HCT116 (cell line): Measurements from ENCODE around the gene POLN. TPM values are rescaled to one million over a fixed set of nuclear protein-coding genes. Genes with fewer than 3 reads are reported as not detected.

Experiments used
- ATAC-seq: fragments of 200-7000 bp; cut with Tn5 transposase; 2 replicates; pipeline ENCODE4 v1.9.1; 2020; ENCODE audit warnings: mild to moderate bottlenecking, moderate library complexity
- BruUV-seq: library from RNA; stranded (reverse); fragments of 400-500 nt; replicated peaks from 2 replicates; lab custom pipeline; 2021; lab: Mats Ljungman, UMichigan
- CTCF ChIA-PET: fragments of 300-600 bp; sonication (Branson Sonifier 250); formaldehyde crosslinking; loops from one replicate; lab custom pipeline; 2021; ENCODE audit warnings: antibody characterized with exemption; lab: Charles Lee
- POLR2A ChIA-PET: fragments of 300-600, 350-600 bp; sonication (Branson Sonifier 250); formaldehyde crosslinking; loops from one replicate; lab custom pipeline; 2021; ENCODE audit warnings: antibody characterized with exemption; lab: Charles Lee
- RAD21 ChIA-PET, 2 experiments: fragments of 300-600 bp; sonication (Branson Sonifier 250); formaldehyde crosslinking; loops; one replicate each; lab custom pipeline; 2023; ENCODE audit warnings: low total read pairs in 2 of 2; ENCODE audit not compliant: uncharacterized antibody in 2 of 2, unreplicated experiment in 2 of 2, low non-redundant PET in 1 of 2; lab: Charles Lee
- DNase-seq: peaks from one replicate; pipeline ENCODE4 v3.0.0-alpha.2; 2010; ENCODE audit warnings: low read depth, low spot score
- H2AFZ ChIP-seq: fragments of 200-600 bp; shearing (Covaris generic), sonication (generic); 2 replicates; pipeline ENCODE4 v1.6.1; 2017; ENCODE audit warnings: low read depth, mixed run types, mixed read lengths, antibody characterized with exemption, low read length; ENCODE audit not compliant: poor library complexity, severe bottlenecking
- H3K27ac ChIP-seq: 2 replicates; pipeline ENCODE4 v1.5.1; 2012; ENCODE audit warnings: low read depth, low read length
- H3K27me3 ChIP-seq: fragments of 200-600 bp; sonication (generic); 2 replicates; pipeline ENCODE4 v1.6.1; 2016; ENCODE audit warnings: mixed run types, low read length, mixed read lengths; ENCODE audit not compliant: insufficient read depth
- H3K36me3 ChIP-seq, 2 experiments: fragments of 200-500 bp in 1 of 2; fragments of 200-600 bp in 1 of 2; sonication (Bioruptor generic) in 1 of 2; sonication (generic) in 1 of 2; 2 replicates each; pipeline versions ENCODE4 v1.5.1 to v1.6.1; 2014 to 2016; ENCODE audit warnings: low read length in 2 of 2, inconsistent platforms in 1 of 2, mixed read lengths in 1 of 2, mixed run types in 1 of 2; ENCODE audit not compliant: insufficient read depth in 2 of 2, control insufficient read depth in 1 of 2
- H3K4me1 ChIP-seq, 2 experiments: fragments of 200-600 bp in 1 of 2; sonication (generic) in 1 of 2; 2 replicates each; pipeline versions ENCODE4 v1.5.1 to v1.6.1; 2012 to 2017; ENCODE audit warnings: low read length in 2 of 2, inconsistent platforms in 1 of 2, mild to moderate bottlenecking in 1 of 2, mixed read lengths in 1 of 2, mixed run types in 1 of 2, moderate library complexity in 1 of 2; ENCODE audit not compliant: insufficient read depth in 2 of 2, control insufficient read depth in 1 of 2
- H3K4me2 ChIP-seq: fragments of 200-600 bp; sonication (generic); 2 replicates; pipeline ENCODE4 v1.6.1; 2017; ENCODE audit warnings: mixed run types, low read length, mixed read lengths
- H3K4me3 ChIP-seq, 2 experiments: fragments of 200-600 bp in 1 of 2; sonication (generic) in 1 of 2; replicated peaks in 1 of 2; 2 replicates each; pipeline ENCODE4 v1.5.1; 2011 to 2016; ENCODE audit warnings: low read length in 2 of 2, control low read depth in 1 of 2, low read depth in 1 of 2, mild to moderate bottlenecking in 1 of 2, mixed read lengths in 1 of 2, mixed run types in 1 of 2
- H3K79me2 ChIP-seq: fragments of 200-600 bp; sonication (generic); 2 replicates; pipeline ENCODE4 v1.6.1; 2017; ENCODE audit warnings: mild to moderate bottlenecking, mixed run types, low read length, moderate library complexity, mixed read lengths; ENCODE audit not compliant: insufficient read depth
- H3K9ac ChIP-seq: fragments of 200-600 bp; sonication (generic); 2 replicates; pipeline ENCODE4 v1.6.1; 2016; ENCODE audit warnings: low read length, mixed read lengths
- H3K9me2 ChIP-seq: fragments of 200-600 bp; sonication (generic), shearing (Covaris generic); 2 replicates; pipeline ENCODE4 v1.6.1; 2017; ENCODE audit warnings: mixed run types, mild to moderate bottlenecking, moderate library complexity; ENCODE audit not compliant: insufficient read depth
- H3K9me3 ChIP-seq, 2 experiments: fragments of 200-500 bp in 1 of 2; fragments of 200-600 bp in 1 of 2; sonication (Bioruptor generic) in 1 of 2; sonication (generic) in 1 of 2; 2 replicates each; pipeline ENCODE4 v1.6.1; 2014 to 2017; ENCODE audit warnings: low read length in 2 of 2, mixed read lengths in 2 of 2, inconsistent platforms in 1 of 2, low read depth in 1 of 2, mild to moderate bottlenecking in 1 of 2, mixed run types in 1 of 2, moderate library complexity in 1 of 2; ENCODE audit not compliant: control insufficient read depth in 1 of 2, insufficient read depth in 1 of 2
- H4K20me1 ChIP-seq: fragments of 200-600 bp; sonication (generic), shearing (Covaris generic); 2 replicates; pipeline ENCODE4 v1.6.1; 2017; ENCODE audit warnings: mixed run types, mild to moderate bottlenecking, moderate library complexity; ENCODE audit not compliant: insufficient read depth
- CTCF ChIP-seq, 3 experiments: fragments of 200-600 bp in 1 of 3; sonication (generic) in 1 of 3; IDR thresholded peaks in 2 of 3; conservative IDR thresholded peaks in 1 of 3; 2 replicates each; pipeline ENCODE4 v1.5.1; 2012 to 2017; ENCODE audit warnings: low read depth in 2 of 3, low read length in 2 of 3, antibody characterized with exemption in 1 of 3, borderline replicate concordance in 1 of 3, control low read depth in 1 of 3, mild to moderate bottlenecking in 1 of 3, mixed read lengths in 1 of 3, mixed run types in 1 of 3, moderate library complexity in 1 of 3; ENCODE audit not compliant: insufficient read depth in 1 of 3
- POLR2AphosphoS5 ChIP-seq: IDR thresholded peaks from 2 replicates; pipeline ENCODE4 v1.6.1; 2011; ENCODE audit warnings: mild to moderate bottlenecking, low read depth, low read length, moderate library complexity
- intact Hi-C: fragments of 100-400 bp; cut with micrococcal nuclease; formaldehyde crosslinking; loops from 2 replicates; pipeline ENCODE4 v1.10.0; 2022
- total RNA-seq: library from RNA; stranded (reverse); gene quantifications from one replicate; pipeline ENCODE4 v1.2.1, GENCODE V29; 2021; ENCODE audit not compliant: unreplicated experiment
- TF ChIP-seq, protein P1 (sequence below): IDR thresholded peaks from 2 replicates; pipeline ENCODE4 v1.6.1; 2011; ENCODE audit warnings: mild to moderate bottlenecking, low read length, moderate library complexity; ENCODE audit not compliant: insufficient replicate concordance; ENCODE audit errors: extremely low read depth

Gene POLN
- total RNA-seq, 1 experiment from 2014 or later = 3.1 TPM

DNA sequence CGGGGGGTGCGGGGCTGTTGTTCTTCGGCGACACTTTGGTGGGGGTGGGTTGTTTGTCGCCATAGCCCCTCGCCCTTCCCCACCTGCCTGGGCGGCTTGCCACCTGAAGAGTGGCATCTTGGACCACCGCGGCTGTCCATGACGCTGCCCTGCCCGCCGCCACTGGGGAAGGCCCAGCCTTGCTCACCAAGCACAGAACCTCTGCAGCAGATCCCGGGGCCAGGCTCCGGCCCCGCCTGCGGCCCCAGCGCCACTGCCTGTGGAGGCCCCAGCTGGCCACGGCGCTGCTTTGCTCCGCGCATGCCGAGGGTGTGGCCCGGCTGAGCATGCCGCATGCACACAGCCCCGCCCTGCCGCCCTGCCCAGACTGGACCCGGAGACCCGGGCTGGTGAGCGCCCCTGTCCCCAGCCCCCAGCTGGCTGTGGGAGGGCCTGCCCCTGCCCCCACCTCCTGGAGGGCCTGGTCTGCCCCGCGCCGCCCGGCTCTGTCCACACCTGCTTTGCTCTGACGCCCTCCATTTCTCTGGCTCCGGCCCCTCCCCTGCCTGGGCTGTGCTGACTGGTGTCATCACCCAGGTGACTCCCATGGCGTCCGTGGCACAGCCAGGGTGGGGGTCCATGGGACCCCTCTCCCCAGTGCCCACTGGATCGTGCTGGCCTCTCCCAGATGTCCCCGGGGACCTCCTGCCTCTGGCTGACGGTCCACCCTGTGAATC is 177.5 kb downstream of the POLN start:
- ATAC-seq (peak; percentile 69), DNase-seq (no peak)
- H3K9me2 ChIP-seq = no peaks in the 10 kb centered on the region
- peak overlapping the region; percentile 37 for H3K4me2 ChIP-seq
- H3K27ac ChIP-seq = peak overlapping the region; percentile 29; the same call in 1 of the 2 replicates
- CTCF ChIA-PET = no interaction called here
- no TSS peak for BruUV-seq
- no peak overlapping the region for H3K4me3 ChIP-seq
- no peaks in the 10 kb centered on the region for H4K20me1 ChIP-seq
- H3K36me3 ChIP-seq = no peaks in the 10 kb centered on the region
- no peaks in the 10 kb centered on the region for H3K79me2 ChIP-seq
- peaks cover 0 to 20% of the 10 kb centered on the region in 2 experiments; a peak in 2 of 4 replicates for H3K4me1 ChIP-seq
- intact Hi-C loops = no loop called here
- no peaks in the 10 kb centered on the region for H3K27me3 ChIP-seq
- TF ChIP-seq, protein P1, sequence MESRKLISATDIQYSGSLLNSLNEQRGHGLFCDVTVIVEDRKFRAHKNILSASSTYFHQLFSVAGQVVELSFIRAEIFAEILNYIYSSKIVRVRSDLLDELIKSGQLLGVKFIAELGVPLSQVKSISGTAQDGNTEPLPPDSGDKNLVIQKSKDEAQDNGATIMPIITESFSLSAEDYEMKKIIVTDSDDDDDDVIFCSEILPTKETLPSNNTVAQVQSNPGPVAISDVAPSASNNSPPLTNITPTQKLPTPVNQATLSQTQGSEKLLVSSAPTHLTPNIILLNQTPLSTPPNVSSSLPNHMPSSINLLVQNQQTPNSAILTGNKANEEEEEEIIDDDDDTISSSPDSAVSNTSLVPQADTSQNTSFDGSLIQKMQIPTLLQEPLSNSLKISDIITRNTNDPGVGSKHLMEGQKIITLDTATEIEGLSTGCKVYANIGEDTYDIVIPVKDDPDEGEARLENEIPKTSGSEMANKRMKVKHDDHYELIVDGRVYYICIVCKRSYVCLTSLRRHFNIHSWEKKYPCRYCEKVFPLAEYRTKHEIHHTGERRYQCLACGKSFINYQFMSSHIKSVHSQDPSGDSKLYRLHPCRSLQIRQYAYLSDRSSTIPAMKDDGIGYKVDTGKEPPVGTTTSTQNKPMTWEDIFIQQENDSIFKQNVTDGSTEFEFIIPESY = no peak
- 0 out of 2 replicates have a peak, but pooled peaks have one; percentile 18 for TF ChIP-seq POLR2AphosphoS5
- no peak for TF ChIP-seq CTCF (IDR thresholded peaks at IDR 0.05 in 2 of 3, conservative IDR thresholded peaks at IDR 0.05 in 1 of 3; ENCODE audit: borderline replicate concordance in 1 of 3, insufficient read depth in 1 of 3, low read depth in 2 of 3, low read length in 2 of 3)
- RAD21 ChIA-PET = no interaction called here
- no peaks in the 10 kb centered on the region for H3K9me3 ChIP-seq
- peak overlapping the region; percentile 27; the same call in 1 of the 2 replicates for H3K9ac ChIP-seq
- POLR2A ChIA-PET = no interaction called here
- no peak overlapping the region for H2AFZ ChIP-seq
